HG03135 (cell line): ENCODE measurements around the gene SOCS3.
"Not testable (repeated sequence)": the region's sequence is repeated elsewhere in the genome, so short reads cannot be mapped to it uniquely, and the experiment has no call there.

Source experiments
- ATAC-seq: cut with Tn5 transposase; IDR thresholded peaks from one replicate; pipeline ENCODE4 v1.9.1; 2021; ENCODE audit warnings: mild to moderate bottlenecking, moderate library complexity; ENCODE audit not compliant: unreplicated experiment

Gene SOCS3

DNA sequence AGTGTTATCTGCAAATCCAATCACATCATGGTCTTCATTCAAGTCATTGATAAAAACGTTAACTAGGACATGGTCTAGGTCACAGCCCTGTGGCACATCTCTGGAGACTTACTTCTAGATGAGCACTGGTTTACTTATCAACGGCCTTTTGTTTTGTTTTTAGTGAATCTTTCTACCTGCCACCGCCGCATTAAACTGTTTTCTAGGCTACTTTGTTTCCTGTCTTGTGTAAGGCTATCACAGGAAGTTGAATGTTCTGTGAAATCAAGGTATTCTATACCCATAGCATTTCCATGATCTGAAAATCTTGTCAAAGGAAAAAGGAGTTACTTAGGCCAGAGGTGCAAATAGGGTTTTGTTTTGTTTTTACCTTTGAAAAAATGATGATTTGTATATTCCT lies 26.9 kb downstream of the SOCS3 start:
- ATAC-seq: no peak

- ATAC-seq: not testable (repeated sequence)
Measured at GRCh38 chr17:78331355-78331754, 28.5 kb downstream of the SOCS3 start.

DNA sequence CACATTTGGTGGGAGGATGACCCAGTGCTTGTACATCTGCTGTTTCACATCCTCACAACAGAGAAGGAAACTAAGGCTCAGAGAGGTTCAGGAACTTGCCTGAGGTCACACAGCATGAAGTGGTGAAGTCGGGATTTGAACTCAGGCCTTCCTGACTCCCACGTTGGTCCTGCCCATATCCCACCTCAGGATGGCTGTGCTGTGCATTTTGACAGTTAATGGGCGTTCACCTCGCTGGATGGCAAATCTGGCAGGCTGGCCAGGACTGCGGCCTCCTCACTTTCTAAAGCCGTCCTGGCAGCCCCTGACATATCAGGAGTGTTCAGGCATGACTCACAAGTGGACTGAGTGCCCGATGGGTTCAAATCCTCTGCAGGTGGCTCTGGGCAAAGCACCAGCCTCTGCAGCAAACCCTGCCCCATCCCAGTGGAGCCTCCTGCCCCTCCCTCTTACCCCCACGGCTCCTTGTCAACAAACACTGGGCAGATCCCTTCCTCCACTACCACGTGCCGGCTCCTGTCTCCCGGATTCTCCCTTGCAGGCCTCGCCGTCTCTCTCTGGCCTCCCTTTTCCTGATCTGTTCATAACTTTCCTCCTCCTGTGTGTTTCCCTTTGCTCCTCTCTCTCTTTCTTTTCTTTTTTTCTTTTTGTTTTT lies 29.2 kb downstream of the SOCS3 start:
- no peak for ATAC-seq

DNA sequence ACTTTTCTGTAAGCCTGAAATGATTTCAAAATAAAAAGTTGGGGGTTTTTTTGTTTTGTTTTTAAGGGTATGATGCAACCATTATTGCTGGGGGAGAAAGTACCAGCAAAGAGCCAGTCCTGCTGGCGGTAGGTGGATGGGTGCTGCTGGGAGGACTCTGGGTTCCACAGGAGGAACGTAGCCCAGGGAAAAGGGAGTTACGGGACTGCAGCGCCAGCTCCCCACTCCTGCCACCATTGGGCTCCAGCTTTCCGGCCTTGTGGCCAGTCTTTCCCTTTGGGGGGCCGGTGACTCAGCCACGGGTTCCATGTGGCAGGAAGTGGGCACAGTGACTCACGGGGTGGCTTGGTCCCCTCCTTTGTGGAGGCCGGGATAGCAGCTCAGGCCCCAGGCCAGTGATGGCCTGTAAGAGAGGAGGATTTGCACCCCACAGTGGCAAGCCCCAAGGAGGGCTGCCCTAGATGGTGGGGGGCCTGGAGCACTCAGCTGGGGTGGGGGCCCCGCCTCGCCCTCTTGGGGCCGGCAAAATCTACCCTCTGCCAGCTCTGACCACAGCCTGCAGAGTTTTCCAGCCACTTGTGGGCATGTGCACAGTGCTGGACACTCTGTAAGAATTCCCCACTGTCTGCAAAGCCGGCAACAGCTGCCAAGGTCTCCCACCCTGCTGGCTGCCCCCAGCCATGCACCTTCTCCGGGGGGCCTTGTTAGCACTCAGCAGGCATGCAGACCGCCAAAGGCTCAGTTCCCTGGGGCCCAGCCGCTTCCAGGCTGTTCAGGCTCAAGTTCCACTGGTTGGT lies 30.4 kb downstream of the SOCS3 start:
- no peak for ATAC-seq

- no peak for ATAC-seq
Measured at GRCh38 chr17:78327880-78328279, 32.0 kb downstream of the SOCS3 start.

GRCh38 chr17:78325076-78325687 lies 34.7 kb downstream of the SOCS3 start:
- no peak for ATAC-seq

DNA sequence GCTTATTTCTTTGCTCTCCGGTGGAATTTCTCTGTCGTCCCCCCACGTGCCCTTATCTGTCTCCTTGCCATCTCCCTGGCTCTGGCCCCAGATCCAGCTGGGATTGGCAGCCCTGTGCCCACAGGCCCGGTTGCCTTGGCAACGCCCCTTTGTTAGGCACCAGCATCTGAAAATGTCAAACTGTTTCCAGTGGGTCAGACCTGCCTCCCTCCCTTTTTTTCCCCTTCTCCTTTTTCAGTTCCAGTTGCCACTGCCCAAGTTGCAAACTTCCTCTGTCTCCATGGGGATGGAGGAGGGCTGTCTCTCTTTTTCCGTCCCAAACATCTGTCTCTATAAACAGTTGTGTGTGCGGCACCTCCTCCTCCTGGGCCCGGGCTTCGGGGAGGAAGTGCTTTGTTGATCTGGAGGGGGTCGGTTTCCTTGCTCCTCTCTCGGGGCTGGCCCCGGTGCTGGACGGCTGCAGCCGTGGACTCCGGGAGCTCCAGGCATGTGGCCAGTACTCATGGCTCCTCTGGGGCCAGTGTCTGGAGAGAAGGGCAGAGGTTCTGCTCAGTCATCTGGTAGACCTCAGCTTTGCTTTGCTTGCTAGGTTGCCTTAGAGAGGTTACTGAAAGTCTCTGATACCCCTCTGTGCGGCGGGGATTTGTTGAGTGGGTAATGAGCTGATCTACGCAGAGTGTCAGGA lies 35.3 kb downstream of the SOCS3 start:
- no peak for ATAC-seq

- no peak for ATAC-seq
Measured at GRCh38 chr17:78323826-78324390, 36.0 kb downstream of the SOCS3 start.

DNA sequence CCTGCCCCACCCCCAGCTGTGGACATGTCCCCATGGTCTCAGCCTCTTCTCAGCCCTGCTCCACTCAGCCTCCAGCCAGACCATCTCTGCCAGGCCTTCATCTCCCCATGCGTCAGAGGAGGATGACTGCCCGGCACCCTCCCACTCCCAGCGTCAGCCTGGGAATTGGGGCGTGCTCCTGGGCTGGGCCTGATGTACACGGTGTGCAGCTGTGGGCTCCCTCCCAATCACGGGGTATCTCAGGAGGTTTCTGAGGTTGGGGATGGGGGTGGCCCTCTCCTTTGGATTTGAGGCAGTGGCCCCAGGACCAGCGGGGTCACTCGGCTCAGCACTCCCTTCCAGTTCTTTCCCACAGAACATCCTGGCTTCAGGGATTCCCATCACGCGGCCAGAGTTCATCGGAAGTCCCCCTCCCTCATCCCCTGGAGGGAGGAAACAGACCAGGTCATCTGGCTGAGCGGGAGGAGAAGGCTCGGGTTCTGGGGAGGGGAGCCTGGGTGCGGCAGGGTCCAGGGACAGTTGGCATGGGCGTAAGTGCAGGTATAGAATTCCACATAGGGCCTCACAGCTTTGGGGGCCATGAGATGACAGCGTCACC lies 36.9 kb downstream of the SOCS3 start:
- no peak for ATAC-seq

DNA sequence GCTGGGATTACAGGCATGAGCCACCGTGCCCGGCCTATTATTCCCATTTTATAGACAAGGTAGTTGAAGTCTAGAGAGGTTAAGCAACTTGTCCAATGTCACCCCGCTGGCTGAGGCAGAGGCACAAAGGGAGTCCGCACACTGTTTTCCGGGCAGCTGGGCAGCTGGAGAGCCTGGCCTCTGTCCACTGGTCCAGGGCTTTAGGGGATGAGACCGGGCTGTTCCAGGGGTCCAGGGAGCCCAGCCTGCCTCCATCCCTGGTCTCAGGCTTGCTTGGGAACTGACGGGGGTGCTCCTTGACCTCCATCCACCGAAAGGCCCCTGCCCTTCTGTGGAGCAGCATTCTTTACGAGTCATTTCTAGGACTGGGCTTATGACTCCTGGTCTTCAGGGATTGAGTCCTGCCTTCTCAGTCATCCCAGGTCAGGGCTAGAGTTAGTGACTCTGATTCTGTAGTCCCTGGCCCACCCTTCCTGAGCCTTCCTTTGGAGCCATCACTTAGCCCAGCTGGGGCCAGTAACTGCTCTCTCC lies 37.5 kb downstream of the SOCS3 start:
- ATAC-seq: no peak

DNA sequence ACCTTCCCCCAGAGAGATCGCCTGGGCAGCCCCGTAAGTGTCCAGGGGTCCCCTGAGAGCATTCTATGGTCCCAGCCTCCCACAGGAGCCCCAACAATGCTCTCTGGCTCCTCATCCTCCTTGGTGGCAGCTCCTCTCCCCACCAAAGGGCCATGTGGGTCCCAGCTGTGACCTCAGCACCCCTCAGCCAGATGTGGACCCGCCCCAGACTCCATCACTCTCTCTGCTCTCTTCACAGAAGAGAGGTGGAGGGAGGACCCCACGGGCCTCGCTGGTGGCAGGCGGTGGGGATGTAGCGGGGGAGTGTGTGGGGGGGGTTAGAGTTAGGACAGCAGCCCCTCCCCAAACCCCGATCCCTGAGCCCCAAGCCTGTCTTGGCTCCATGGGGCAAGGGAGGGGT lies 41.0 kb downstream of the SOCS3 start:
- ATAC-seq: no peak

- no peak for ATAC-seq
Measured at GRCh38 chr17:78318407-78318806, 41.5 kb downstream of the SOCS3 start.

DNA sequence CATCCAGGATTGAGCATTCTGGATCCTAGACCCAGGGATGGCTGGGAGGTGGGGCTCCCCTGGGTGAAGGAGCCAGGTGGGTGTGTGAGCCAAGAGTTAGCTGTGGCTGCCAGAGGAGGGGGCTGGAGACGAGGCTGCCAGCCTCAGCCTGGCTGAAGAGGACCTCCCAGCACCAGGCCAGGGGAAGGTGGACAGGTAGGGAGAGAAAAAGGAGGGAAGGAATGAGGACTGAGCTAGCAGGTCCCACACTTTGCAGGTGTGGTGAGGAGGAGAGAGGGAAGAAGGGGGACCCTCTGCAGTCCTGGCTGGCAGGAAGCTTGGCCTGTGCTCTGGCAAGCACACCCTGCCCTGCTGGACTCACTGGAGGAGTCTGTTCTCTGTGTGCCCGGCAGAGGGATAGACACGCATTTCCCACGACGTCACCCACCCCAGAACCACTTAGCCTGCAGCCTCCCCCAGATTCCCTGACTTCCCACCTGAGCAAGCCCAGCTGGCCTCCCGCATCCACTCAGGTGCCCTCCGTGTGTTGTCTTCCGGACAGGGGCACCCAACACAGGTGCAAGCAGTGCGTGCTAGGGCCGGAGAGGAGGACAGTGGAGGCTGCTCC lies 42.0 kb downstream of the SOCS3 start:
- ATAC-seq: no peak

DNA sequence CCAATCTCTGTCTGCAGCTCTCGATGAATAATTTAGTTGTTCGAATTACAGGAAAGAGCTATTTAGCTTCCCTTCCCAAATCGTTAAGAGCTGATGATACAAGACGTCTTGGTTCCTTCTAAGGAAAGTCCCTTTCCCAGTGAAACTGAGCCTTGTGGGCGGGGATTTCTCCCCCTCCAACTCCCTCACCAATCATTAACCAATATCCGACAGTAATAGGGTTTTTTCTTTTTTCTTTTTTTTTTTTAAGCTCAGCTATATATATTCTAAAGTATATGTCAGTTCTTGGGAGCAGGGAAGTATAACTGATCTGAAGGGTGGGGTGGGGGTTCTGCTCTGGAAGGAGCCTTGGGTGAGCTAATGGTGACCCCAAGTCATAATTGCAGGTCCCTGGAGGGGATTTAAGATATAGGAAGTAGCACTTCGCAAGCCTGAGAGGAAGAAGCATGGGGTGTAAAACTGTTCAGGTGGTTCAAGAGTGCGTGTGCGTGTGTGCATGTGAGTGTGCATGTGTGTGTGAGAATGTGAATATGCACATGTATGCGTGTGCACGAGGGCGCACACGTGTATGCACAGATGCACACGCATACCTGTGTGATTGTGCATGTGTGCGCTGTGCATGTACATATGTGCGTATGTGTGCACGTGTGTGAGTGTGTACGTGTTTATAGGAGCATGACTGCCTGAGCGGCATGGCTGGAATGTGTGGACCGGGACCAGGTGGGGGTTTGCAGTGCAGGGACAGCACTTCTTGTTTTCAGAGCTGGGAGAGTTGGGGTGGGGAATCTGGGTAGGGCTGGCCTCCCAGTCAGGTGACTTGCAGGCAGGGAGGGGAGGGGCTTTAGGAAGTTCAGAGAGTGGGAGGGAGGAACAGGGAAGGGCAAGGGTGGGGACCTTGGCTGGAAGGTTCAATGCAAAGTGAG lies 42.7 kb downstream of the SOCS3 start:
- ATAC-seq: no peak

DNA sequence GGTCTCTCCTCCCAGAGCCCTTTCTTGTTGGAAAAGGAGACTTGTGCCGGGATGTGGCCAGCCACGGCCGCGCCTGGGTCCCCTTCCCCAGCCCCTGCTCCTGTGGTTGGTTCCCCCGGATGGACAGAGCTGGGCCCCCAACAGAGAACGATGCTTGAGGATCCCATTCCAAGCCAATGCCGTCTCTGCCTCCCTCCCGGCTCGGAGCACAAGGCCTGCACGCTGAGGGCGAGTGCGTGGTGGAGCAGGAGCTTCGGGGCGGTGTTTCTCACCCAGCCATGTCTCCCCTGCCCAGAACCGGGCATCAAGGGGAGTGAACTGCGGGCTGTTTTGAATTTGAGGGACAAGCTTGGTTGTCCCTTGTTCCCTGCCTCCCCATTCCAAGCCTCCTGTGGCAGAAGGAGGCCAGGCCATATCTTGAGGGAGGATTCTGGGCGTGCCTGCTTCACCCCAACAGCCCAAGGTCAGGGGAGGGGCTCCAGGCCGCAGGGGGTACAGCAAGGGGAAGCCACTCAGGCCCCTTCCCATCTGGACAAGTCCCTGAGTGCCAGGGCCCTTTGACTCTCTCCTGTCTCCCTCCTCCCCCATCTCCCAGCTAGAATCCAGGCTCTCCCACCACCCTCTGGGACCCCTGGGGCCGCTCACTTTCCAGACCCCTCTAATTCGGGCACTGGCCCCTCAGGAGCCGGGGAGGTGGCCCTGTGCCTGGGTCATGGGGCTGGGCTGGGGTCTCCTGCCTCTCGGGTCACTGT lies 43.6 kb downstream of the SOCS3 start:
- no peak for ATAC-seq

- no peak for ATAC-seq
Measured at GRCh38 chr17:78315355-78316114, 44.3 kb downstream of the SOCS3 start.

DNA sequence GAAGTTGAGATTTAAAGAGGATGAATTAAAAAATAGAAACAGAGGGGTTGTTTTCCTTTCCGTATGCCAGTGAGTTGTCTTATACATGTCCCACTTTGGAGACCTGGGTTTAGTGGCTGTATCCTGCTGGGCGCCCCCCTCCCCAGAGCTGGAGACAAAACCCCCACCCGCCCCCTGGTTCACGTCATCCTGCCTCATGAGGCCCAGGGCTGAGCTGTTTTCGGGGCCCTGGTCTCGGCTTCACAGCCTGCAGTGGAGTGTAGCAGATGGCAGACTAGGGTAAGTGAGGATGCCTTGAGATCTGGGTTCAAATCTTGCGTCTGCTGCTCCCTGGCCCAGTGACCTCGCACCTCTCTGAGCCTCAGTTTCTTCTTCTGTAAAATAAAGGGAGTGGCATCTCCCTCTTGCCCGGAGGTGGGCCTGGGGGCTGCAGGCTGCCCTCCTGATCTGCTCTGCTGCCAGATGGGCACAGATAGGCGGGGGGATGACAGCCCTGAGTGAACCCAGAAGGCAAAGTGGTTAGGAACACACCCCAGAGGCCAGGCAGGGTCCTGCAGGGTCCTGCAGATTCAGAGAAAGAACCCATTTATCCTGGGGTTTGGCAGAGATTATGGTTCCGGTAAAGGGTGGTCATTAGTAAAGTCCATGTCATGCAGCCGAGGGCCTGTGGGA lies 45.1 kb downstream of the SOCS3 start:
- ATAC-seq: no peak
